Liver (tissue), 9 donors: ENCODE data around the gene PKDREJ. TPM values are rescaled to one million over a fixed set of nuclear protein-coding genes. Genes with fewer than 3 reads are reported as not detected.

Experiments used
- DNase-seq: peaks from one replicate; pipeline ENCODE4 v3.0.0-alpha.2; 2017; ENCODE audit warnings: low spot score
- H3K27ac ChIP-seq, 2 donors: one replicate each; pipeline ENCODE4 v1.7.0; 2013; ENCODE audit warnings: inconsistent platforms in 2 of 2, low read length in 2 of 2, control low read depth in 1 of 2, low read depth in 1 of 2, mild to moderate bottlenecking in 1 of 2
- H3K27me3 ChIP-seq, 4 donors: one replicate each; pipeline versions ENCODE4 v1.6.1 to v1.7.0; 2013; ENCODE audit warnings: low read length in 3 of 4, inconsistent platforms in 1 of 4, mild to moderate bottlenecking in 1 of 4, moderate library complexity in 1 of 4; ENCODE audit not compliant: control insufficient read depth in 4 of 4, insufficient read depth in 4 of 4
- H3K36me3 ChIP-seq, 4 donors: one replicate each; pipeline versions ENCODE4 v1.6.1 to v1.7.0; 2013; ENCODE audit warnings: low read length in 3 of 4, mild to moderate bottlenecking in 3 of 4, low read depth in 1 of 4, moderate library complexity in 1 of 4; ENCODE audit not compliant: control insufficient read depth in 4 of 4, insufficient read depth in 3 of 4
- H3K4me1 ChIP-seq, 4 donors: one replicate each; pipeline versions ENCODE4 v1.6.1 to v1.7.0; 2013; ENCODE audit warnings: low read length in 3 of 4, mild to moderate bottlenecking in 3 of 4, moderate library complexity in 1 of 4; ENCODE audit not compliant: control insufficient read depth in 4 of 4, insufficient read depth in 4 of 4
- H3K4me3 ChIP-seq, 3 donors: one replicate each; pipeline versions ENCODE4 v1.6.1 to v1.7.0; 2013; ENCODE audit warnings: low read length in 3 of 3, control low read depth in 1 of 3, low read depth in 1 of 3, mild to moderate bottlenecking in 1 of 3
- H3K9ac ChIP-seq, 2 donors: one replicate each; pipeline ENCODE4 v1.7.0; 2013; ENCODE audit warnings: low read length in 2 of 2, mild to moderate bottlenecking in 2 of 2, moderate library complexity in 2 of 2, control low read depth in 1 of 2, low read depth in 1 of 2
- H3K9me3 ChIP-seq, 4 donors: one replicate each; pipeline versions ENCODE4 v1.6.1 to v1.7.0; 2013; ENCODE audit warnings: low read length in 3 of 4; ENCODE audit not compliant: control insufficient read depth in 4 of 4
- ATF3 ChIP-seq: IDR thresholded peaks from 2 replicates; pipeline ENCODE4 v1.6.1; 2016; ENCODE audit warnings: antibody characterized with exemption
- EGR1 ChIP-seq, 2 donors: IDR thresholded peaks; 2 replicates each; pipeline ENCODE4 v1.6.1; 2016 to 2018; ENCODE audit warnings: antibody characterized with exemption in 2 of 2, low read depth in 2 of 2
- FOXA1 ChIP-seq: IDR thresholded peaks from 2 replicates; pipeline ENCODE4 v1.6.1; 2016; ENCODE audit warnings: antibody characterized with exemption
- FOXA2 ChIP-seq: IDR thresholded peaks from 2 replicates; pipeline ENCODE4 v1.6.1; 2016; ENCODE audit warnings: antibody characterized with exemption
- GABPA ChIP-seq, 2 donors: IDR thresholded peaks in 1 of 2; conservative IDR thresholded peaks in 1 of 2; 2 replicates each; pipeline ENCODE4 v1.6.1; 2016; ENCODE audit warnings: antibody characterized with exemption in 2 of 2, mild to moderate bottlenecking in 1 of 2, moderate library complexity in 1 of 2
- HNF4A ChIP-seq, 2 donors: conservative IDR thresholded peaks; 2 replicates each; pipeline ENCODE4 v1.6.1; 2016; ENCODE audit warnings: antibody characterized with exemption in 2 of 2, mild to moderate bottlenecking in 2 of 2
- HNF4G ChIP-seq: IDR thresholded peaks from 2 replicates; pipeline ENCODE4 v1.6.1; 2016; ENCODE audit warnings: antibody characterized with exemption
- JUND ChIP-seq, 2 donors: IDR thresholded peaks; 2 replicates each; pipeline ENCODE4 v1.6.1; 2016; ENCODE audit warnings: antibody characterized with exemption in 2 of 2
- RAD21 ChIP-seq, 2 donors: IDR thresholded peaks; 2 replicates each; pipeline ENCODE4 v1.6.1; 2016; ENCODE audit warnings: antibody characterized with exemption in 2 of 2, mild to moderate bottlenecking in 2 of 2
- RXRA ChIP-seq, 2 donors: IDR thresholded peaks; 2 replicates each; pipeline ENCODE4 v1.6.1; 2017 to 2018; ENCODE audit warnings: antibody characterized with exemption in 2 of 2, mild to moderate bottlenecking in 1 of 2
- SP1 ChIP-seq: IDR thresholded peaks from 2 replicates; pipeline ENCODE4 v1.6.1; 2018; ENCODE audit warnings: antibody characterized with exemption, mild to moderate bottlenecking
- TAF1 ChIP-seq: conservative IDR thresholded peaks from 2 replicates; pipeline ENCODE4 v1.6.1; 2016; ENCODE audit warnings: antibody characterized with exemption, mild to moderate bottlenecking
- YY1 ChIP-seq: IDR thresholded peaks from 2 replicates; pipeline ENCODE4 v1.6.1; 2016; ENCODE audit warnings: antibody characterized with exemption, mild to moderate bottlenecking
- ZBTB33 ChIP-seq: IDR thresholded peaks from 2 replicates; pipeline ENCODE4 v1.6.1; 2016; ENCODE audit warnings: antibody characterized with exemption
- WGBS: extraction: QIAGEN DNeasy Blood & Tissue Kit; methylation state at CpG from one replicate; pipeline ENCODE4 v1.1.7; 2013; 5-methylcytosine and 5-hydroxymethylcytosine counted together
- polyA plus RNA-seq, 2 donors: library from polyadenylated mRNA; stranded (reverse) in 1 of 2; unstranded in 1 of 2; fragments of 200-250 nt in 1 of 2; fragments of >200 nt in 1 of 2; fragmentation: Nextera tagmentation in 1 of 2; extraction: Ambion mirVana in 1 of 2; gene quantifications; one replicate each; pipeline versions ENCODE4 v1.2.1 to v1.2.3, GENCODE V29; 2013 to 2015
- total RNA-seq, 2 donors: library from RNA; depleted of rRNA; stranded (reverse); fragments of >200 nt; gene quantifications; one replicate each; pipeline ENCODE4 v1.2.3, GENCODE V29; 2014
- TF ChIP-seq, protein P1 (sequence below): IDR thresholded peaks from 2 replicates; pipeline ENCODE4 v1.6.1; 2016; ENCODE audit warnings: antibody characterized with exemption
- TF ChIP-seq, protein P2 (sequence below): fragments of 150-350 bp; IDR thresholded peaks from 2 replicates; pipeline ENCODE4 v1.5.1; 2017; ENCODE audit warnings: improper control_type of control experiment, low read depth, low read length; ENCODE audit not compliant: missing input control
- TF ChIP-seq, protein P3 (sequence below): IDR thresholded peaks from 2 replicates; pipeline ENCODE4 v1.6.1; 2016; ENCODE audit warnings: antibody characterized with exemption, mild to moderate bottlenecking
- donor health status: healthy.
- donor health status: healthy.
- donor health status: healthy.
- donor health status: healthy.
- donor health status: healthy.

PKDREJ gene
- total and polyA plus RNA-seq, 4 donors, result under 0.01 to 0.05 (median 0.02) TPM

DNA sequence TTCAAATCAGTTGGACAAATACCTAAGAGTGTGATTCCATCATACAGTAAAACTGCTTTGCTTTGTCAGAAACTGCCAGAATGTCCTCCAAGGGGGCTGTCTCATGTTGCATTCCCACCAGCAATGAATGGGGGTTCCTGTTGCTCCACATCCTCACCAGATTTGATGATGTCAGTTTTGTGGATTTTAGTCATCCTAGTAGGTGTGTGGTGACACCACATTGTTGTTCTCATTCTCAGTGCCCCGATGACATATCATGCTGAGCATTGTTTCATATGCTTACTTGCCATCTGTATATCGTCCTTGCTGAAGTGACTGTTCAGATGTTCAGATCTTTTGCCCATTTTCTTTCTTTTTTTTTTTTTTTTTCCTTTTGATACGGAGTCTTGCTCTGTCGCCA is 50.1 kb downstream of the PKDREJ start:
- no peak overlapping the region for H3K27ac ChIP-seq
- 98% methylated on average over 4 of the region's 4 CpGs for WGBS
- H3K4me3 ChIP-seq, result no peak overlapping the region
- TF ChIP-seq EGR1 (IDR thresholded peaks at IDR 0.05; ENCODE audit: low read depth in 2 of 2) (no peak), FOXA1 (no peak), ATF3 (no peak), HNF4A (conservative IDR thresholded peaks at IDR 0.05) (no peak), HNF4G (no peak), RXRA (IDR thresholded peaks at IDR 0.05) (no peak), JUND (IDR thresholded peaks at IDR 0.05) (no peak)
- TF ChIP-seq, protein P1, sequence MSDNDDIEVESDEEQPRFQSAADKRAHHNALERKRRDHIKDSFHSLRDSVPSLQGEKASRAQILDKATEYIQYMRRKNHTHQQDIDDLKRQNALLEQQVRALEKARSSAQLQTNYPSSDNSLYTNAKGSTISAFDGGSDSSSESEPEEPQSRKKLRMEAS, result no peak
- H3K9ac ChIP-seq, result no peak overlapping the region
- H3K27me3 ChIP-seq, result no peaks in the 10 kb centered on the region
- H3K9me3 ChIP-seq, result peaks cover 0 to 4% (median 3%) of the 10 kb centered on the region in 4 donors
- peaks cover 14 to 64% (median 49%) of the 10 kb centered on the region in 4 donors for H3K36me3 ChIP-seq
- H3K4me1 ChIP-seq, result no peaks in the 10 kb centered on the region
- no peak for DNase-seq

DNA sequence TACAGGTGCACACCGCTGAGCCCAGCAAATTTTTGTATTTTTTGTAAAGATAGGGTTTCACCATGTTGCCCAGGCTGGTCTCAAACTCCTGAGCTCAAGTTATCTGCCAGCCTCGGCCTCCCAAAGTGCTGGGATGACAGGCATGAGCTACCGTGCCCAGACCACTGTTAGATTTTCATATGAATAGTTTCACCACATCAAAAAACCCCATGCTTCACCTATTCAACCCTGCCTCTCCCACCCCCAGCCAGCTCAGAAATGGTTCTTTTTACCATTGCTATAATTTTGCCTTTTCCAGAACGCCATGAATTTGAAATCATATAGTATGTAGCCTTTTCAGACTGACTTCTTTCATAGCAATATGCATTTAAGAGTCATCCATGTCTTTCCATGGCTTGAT is 50.9 kb downstream of the PKDREJ start:
- no peak for DNase-seq
- TF ChIP-seq GABPA (IDR thresholded peaks at IDR 0.05 in 1 of 2, conservative IDR thresholded peaks at IDR 0.05 in 1 of 2) (no peak), TAF1 (no peak), YY1 (no peak)

GRCh38 chr22:46209262-46209661 is 53.9 kb downstream of the PKDREJ start:
- Histone ChIP-seq H3K9me3 (peaks cover 0 to 4% (median 3%) of the 10 kb centered on the region in 4 donors), H3K36me3 (peaks cover 4 to 47% (median 37%) of the 10 kb centered on the region in 4 donors), H3K27me3 (no peaks in the 10 kb centered on the region), H3K4me3 (no peak overlapping the region), H3K9ac (no peak overlapping the region), H3K4me1 (no peaks in the 10 kb centered on the region), H3K27ac (no peak overlapping the region)
- WGBS, result 97% methylated on average over 1 of the region's 1 CpG
- no peak for DNase-seq
- TF ChIP-seq, protein P1, result no peak
- no peak for TF ChIP-seq GABPA (IDR thresholded peaks at IDR 0.05 in 1 of 2, conservative IDR thresholded peaks at IDR 0.05 in 1 of 2)
- TF ChIP-seq RAD21 (IDR thresholded peaks at IDR 0.05), result no peak
- TF ChIP-seq, protein P2, sequence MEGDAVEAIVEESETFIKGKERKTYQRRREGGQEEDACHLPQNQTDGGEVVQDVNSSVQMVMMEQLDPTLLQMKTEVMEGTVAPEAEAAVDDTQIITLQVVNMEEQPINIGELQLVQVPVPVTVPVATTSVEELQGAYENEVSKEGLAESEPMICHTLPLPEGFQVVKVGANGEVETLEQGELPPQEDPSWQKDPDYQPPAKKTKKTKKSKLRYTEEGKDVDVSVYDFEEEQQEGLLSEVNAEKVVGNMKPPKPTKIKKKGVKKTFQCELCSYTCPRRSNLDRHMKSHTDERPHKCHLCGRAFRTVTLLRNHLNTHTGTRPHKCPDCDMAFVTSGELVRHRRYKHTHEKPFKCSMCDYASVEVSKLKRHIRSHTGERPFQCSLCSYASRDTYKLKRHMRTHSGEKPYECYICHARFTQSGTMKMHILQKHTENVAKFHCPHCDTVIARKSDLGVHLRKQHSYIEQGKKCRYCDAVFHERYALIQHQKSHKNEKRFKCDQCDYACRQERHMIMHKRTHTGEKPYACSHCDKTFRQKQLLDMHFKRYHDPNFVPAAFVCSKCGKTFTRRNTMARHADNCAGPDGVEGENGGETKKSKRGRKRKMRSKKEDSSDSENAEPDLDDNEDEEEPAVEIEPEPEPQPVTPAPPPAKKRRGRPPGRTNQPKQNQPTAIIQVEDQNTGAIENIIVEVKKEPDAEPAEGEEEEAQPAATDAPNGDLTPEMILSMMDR, result no peak
- no peak for TF ChIP-seq RXRA (IDR thresholded peaks at IDR 0.05)
- TF ChIP-seq, protein P3, sequence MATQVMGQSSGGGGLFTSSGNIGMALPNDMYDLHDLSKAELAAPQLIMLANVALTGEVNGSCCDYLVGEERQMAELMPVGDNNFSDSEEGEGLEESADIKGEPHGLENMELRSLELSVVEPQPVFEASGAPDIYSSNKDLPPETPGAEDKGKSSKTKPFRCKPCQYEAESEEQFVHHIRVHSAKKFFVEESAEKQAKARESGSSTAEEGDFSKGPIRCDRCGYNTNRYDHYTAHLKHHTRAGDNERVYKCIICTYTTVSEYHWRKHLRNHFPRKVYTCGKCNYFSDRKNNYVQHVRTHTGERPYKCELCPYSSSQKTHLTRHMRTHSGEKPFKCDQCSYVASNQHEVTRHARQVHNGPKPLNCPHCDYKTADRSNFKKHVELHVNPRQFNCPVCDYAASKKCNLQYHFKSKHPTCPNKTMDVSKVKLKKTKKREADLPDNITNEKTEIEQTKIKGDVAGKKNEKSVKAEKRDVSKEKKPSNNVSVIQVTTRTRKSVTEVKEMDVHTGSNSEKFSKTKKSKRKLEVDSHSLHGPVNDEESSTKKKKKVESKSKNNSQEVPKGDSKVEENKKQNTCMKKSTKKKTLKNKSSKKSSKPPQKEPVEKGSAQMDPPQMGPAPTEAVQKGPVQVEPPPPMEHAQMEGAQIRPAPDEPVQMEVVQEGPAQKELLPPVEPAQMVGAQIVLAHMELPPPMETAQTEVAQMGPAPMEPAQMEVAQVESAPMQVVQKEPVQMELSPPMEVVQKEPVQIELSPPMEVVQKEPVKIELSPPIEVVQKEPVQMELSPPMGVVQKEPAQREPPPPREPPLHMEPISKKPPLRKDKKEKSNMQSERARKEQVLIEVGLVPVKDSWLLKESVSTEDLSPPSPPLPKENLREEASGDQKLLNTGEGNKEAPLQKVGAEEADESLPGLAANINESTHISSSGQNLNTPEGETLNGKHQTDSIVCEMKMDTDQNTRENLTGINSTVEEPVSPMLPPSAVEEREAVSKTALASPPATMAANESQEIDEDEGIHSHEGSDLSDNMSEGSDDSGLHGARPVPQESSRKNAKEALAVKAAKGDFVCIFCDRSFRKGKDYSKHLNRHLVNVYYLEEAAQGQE, result no peak
- no peak for TF ChIP-seq EGR1 (IDR thresholded peaks at IDR 0.05; ENCODE audit: low read depth in 2 of 2)
- TF ChIP-seq YY1, result no peak
- TF ChIP-seq FOXA2, result no peak
- TF ChIP-seq ZBTB33, result no peak
- no peak for TF ChIP-seq SP1

More for the DNA sequence above, 50.9 kb downstream of the PKDREJ start:
- WGBS, result 96% methylated on average over 4 of the region's 4 CpGs
- Histone ChIP-seq H3K9ac (no peak overlapping the region), H3K27ac (no peak overlapping the region), H3K4me1 (no peaks in the 10 kb centered on the region), H3K27me3 (no peaks in the 10 kb centered on the region), H3K36me3 (peaks cover 12 to 64% (median 47%) of the 10 kb centered on the region in 4 donors), H3K4me3 (no peak overlapping the region), H3K9me3 (peaks cover 0 to 4% (median 3%) of the 10 kb centered on the region in 4 donors)
